ENCODE data around the gene MCAM.

MCAM gene

DNA sequence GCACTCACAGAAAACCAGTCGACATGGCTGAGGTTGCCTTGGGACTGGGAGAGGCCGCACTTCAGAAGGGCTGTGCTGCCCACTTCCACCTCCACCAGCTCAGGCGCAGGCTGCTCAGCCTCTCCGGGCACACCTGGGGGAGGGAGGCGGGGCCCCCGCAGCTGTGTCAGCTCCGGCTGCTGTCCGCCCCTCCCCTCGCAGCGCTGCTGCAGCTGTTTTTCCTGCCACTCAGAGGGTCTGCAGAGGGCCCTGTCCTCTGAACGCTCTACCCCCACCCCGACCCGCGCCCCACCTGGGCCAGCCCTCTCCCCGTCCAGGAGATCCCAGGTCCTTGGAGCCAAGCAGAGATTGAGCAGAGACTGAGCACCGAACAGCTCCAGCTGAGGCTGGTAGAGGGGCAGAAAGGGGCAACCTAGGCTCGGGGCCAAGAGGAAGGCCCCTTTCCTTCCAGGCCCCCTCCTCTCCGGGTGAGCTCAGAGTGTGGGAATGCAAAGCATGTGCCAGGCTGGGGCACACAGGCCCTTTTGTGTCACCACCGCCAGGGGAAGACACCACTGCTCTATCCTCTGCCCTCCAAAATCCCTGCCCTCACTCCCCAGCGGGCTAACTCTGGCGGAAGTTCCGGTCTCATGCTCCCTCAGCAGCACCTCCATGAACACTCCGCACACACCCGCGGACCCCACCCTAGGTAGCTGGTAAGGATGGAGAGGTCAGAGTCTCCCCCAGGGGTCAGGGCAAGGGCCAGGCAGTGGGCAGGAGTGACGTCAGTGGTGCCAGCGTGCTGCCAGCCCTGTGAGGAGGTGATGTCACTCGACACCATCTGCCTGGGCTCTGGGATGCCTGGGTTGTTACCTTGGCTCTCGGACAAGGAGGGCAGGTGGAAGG is 1.6 kb downstream of the MCAM start:
- Mint-ChIP-seq H3K4me1 (ENCODE audit: low read depth) (peaks cover 17% of the 10 kb centered on the region), H3K27ac (no peak overlapping the region), H3K4me3 (no peak overlapping the region), H3K36me3 (ENCODE audit: low read depth) (no peaks in the 10 kb centered on the region), H3K27me3 (peaks cover 69% of the 10 kb centered on the region), H3K9me3 (no peaks in the 10 kb centered on the region)
- intact Hi-C loops (cut with micrococcal nuclease), result no loop called here

DNA sequence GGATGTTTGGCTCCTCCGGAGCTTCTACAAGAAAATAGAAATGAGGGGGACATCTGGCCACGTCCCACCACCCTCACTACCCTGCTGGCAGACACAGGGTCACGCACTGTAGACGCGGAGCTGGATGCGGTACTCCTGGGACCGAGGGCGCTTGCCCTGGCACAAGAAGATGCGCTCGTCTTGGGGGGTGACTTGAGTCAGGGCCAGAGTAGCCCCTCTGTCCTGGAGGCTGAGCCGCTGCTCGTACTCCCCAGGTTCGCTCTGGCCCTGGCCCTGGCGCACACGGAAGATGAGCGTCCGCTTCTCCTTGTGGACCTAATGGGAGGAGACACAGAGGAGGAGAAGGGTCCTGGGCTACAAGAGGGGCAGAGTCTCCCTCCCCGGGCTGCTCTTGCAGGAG is 2.2 kb downstream of the MCAM start:
- H3K4me3 Mint-ChIP-seq, result no peak overlapping the region
- H3K36me3 Mint-ChIP-seq (ENCODE audit: low read depth), result peaks cover 3% of the 10 kb centered on the region
- H3K9me3 Mint-ChIP-seq, result no peaks in the 10 kb centered on the region
- intact Hi-C loops (cut with micrococcal nuclease), result no loop called here
- peaks cover 14% of the 10 kb centered on the region for H3K4me1 Mint-ChIP-seq (ENCODE audit: low read depth)
- H3K27ac Mint-ChIP-seq, result no peak overlapping the region
- H3K27me3 Mint-ChIP-seq, result peaks cover 63% of the 10 kb centered on the region

DNA sequence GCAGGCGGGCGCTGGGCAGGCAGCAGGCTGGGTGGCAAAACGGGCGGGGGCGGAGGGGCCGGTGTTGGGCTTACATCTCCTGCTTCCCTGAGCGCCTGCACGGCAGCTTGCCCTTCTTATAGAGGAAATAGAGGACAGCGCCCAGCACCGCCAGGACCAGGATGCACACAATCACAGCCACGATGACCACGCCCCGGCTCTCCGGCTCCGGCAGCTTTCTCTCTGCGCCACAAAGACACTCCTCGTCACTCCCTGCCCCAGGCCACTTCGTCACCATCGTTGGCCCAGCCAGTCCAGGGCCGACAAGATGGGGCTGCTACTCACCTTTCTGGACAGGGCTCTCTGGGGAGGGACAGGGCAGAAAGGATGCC is 6.3 kb downstream of the MCAM start:
- H3K4me1 Mint-ChIP-seq (ENCODE audit: low read depth), result peaks cover 10% of the 10 kb centered on the region
- peaks cover 24% of the 10 kb centered on the region for H3K27me3 Mint-ChIP-seq
- H3K27ac Mint-ChIP-seq, result no peak overlapping the region
- intact Hi-C loops (cut with micrococcal nuclease), result no loop called here
- H3K9me3 Mint-ChIP-seq, result no peaks in the 10 kb centered on the region
- peaks cover 40% of the 10 kb centered on the region for H3K36me3 Mint-ChIP-seq (ENCODE audit: low read depth)
- no peak overlapping the region for H3K4me3 Mint-ChIP-seq

DNA sequence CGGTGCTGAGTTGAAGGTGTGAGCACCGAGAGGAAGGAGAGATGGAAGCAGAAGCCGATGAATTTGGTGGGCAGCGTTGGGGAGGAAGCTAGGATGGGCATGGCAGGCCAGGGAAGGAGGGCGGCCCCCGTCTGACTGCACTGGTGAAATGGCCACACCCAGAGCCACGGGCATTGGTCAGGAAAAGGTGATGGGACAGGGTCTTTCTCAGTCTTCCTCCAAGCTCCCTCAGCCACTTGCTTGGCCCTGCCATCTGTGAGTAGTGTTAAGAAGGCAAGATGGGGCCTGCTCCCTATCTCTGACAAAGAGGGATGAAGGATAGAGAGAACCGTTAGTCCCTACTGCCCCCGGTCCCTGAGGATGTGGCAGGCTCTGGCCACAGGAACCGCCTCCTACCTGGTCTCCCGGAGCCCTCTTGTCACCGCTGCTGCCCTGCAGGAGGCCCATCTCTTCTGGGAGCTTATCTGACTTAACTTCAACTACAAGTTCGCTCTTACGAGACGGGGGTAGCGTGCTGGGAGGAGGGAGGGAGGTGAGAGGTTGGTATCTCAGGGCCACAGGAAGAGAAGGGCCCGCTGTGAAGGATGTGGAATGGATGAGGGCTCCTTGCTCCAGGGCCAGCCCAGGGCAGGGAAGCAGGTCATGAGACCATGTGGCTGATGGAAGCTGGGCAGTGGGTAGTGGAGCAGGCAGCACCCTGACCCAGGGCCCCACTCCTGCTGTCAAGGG is 6.8 kb downstream of the MCAM start:
- Mint-ChIP-seq H3K36me3 (ENCODE audit: low read depth) (peaks cover 46% of the 10 kb centered on the region), H3K9me3 (no peaks in the 10 kb centered on the region), H3K27me3 (peaks cover 18% of the 10 kb centered on the region), H3K27ac (no peak overlapping the region), H3K4me1 (ENCODE audit: low read depth) (peaks cover 4% of the 10 kb centered on the region), H3K4me3 (no peak overlapping the region)
- intact Hi-C loops (cut with micrococcal nuclease), result no loop called here

DNA sequence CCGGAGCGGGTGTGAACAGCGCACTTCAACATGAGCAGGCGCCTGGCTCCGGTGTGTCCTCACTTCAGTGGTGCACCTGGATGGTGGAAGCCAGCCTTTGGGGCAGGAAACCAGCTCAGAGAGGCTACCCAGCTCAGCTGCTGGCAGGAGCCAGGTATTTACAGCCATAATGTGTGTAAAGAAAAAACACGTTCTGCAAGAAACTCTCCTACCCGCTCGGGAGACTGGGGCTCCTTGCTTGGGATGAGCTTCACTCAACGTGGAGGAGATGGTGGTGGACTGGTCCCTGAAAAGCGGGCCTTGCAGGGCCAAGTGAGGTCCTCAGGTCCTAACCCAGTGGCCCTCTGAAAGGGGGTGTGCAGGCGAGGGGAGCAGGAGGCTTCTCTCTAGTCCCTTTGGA is 7.5 kb downstream of the MCAM start:
- H3K4me3 Mint-ChIP-seq, result no peak overlapping the region
- H3K36me3 Mint-ChIP-seq (ENCODE audit: low read depth), result peaks cover 53% of the 10 kb centered on the region
- no peak overlapping the region for H3K27ac Mint-ChIP-seq
- intact Hi-C loops (cut with micrococcal nuclease), result no loop called here
- H3K27me3 Mint-ChIP-seq, result peaks cover 11% of the 10 kb centered on the region
- no peaks in the 10 kb centered on the region for H3K9me3 Mint-ChIP-seq
- H3K4me1 Mint-ChIP-seq (ENCODE audit: low read depth), result peaks cover 4% of the 10 kb centered on the region

DNA sequence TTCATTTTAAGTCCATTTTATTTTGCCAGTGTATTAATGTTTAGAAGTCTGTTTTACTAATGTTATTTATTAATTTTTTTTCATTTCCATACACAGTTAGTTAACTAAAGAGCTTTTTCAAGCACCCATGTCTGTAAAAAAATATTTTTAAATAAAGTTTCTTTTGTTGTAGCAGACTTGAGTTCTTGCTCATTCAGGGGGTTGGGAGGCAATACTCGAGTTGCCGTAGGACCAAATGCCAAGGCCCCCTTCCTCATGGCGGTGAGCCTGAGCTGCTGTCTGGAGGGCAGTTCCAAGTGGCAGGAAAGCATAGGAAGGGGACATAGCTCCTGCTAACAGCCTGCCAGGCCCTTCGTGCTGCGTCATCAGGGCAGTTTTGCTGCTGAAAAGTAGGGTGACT is 9.0 kb downstream of the MCAM start:
- intact Hi-C loops (cut with micrococcal nuclease), result no loop called here

DNA sequence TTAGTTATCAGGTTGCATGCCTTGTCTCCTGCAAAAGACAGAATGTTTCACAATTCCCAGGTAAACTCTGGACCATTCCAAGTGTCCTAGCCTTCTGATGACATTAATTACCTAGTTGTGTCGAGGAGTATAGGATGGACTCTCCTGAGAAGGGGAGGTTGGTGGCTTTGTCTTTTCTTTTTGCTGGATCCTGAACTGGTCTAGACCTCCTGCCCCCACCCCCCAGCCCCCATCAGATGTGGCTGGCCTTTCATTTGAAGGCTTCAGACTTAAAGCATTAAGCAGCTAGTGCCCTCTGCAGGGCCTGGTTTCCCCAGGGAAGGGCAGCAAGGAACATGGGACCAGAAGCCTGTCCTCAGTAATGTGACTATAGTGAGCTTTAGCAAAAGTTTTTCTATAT is 9.7 kb downstream of the MCAM start:
- Mint-ChIP-seq H3K4me3 (no peak overlapping the region), H3K27ac (no peak overlapping the region), H3K27me3 (peaks cover 1% of the 10 kb centered on the region), H3K4me1 (ENCODE audit: low read depth) (peaks cover 4% of the 10 kb centered on the region), H3K9me3 (no peaks in the 10 kb centered on the region), H3K36me3 (ENCODE audit: low read depth) (peaks cover 75% of the 10 kb centered on the region)
- intact Hi-C loops (cut with micrococcal nuclease), result no loop called here

More for the DNA sequence above, 9.0 kb downstream of the MCAM start:
- Mint-ChIP-seq H3K27ac (no peak overlapping the region), H3K9me3 (no peaks in the 10 kb centered on the region), H3K27me3 (peaks cover 5% of the 10 kb centered on the region), H3K36me3 (ENCODE audit: low read depth) (peaks cover 67% of the 10 kb centered on the region), H3K4me3 (no peak overlapping the region), H3K4me1 (ENCODE audit: low read depth) (peaks cover 4% of the 10 kb centered on the region)

DNA sequence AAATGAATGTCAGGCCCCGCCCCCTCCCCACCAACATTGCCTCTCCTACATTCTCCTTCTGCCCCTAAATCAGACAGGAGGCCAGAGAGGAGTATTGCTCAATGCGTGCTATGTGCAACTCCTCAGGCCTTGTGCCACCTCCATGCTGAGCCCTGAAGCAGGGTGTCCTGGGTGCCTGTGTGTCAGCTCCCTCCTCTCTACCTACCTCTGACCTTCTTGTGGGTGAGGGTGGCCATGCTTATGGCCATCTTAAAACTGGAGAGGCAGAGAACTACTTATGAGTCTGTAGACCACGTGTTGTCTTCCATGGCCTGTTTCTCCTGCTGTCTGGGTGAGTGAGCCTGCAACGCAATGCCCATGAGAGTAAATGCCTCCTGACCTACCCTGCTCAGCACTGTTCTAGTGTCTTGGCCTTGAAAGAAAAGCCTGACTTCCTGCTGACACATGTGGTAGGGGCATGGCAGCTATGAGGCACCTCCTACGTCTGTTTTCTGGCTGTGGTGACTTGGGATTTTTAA is 10.5 kb downstream of the MCAM start:
- Mint-ChIP-seq H3K9me3 (no peaks in the 10 kb centered on the region), H3K4me1 (ENCODE audit: low read depth) (peaks cover 4% of the 10 kb centered on the region), H3K4me3 (no peak overlapping the region), H3K36me3 (ENCODE audit: low read depth) (peaks cover 83% of the 10 kb centered on the region), H3K27ac (no peak overlapping the region), H3K27me3 (no peaks in the 10 kb centered on the region)
- intact Hi-C loops (cut with micrococcal nuclease), result no loop called here

DNA sequence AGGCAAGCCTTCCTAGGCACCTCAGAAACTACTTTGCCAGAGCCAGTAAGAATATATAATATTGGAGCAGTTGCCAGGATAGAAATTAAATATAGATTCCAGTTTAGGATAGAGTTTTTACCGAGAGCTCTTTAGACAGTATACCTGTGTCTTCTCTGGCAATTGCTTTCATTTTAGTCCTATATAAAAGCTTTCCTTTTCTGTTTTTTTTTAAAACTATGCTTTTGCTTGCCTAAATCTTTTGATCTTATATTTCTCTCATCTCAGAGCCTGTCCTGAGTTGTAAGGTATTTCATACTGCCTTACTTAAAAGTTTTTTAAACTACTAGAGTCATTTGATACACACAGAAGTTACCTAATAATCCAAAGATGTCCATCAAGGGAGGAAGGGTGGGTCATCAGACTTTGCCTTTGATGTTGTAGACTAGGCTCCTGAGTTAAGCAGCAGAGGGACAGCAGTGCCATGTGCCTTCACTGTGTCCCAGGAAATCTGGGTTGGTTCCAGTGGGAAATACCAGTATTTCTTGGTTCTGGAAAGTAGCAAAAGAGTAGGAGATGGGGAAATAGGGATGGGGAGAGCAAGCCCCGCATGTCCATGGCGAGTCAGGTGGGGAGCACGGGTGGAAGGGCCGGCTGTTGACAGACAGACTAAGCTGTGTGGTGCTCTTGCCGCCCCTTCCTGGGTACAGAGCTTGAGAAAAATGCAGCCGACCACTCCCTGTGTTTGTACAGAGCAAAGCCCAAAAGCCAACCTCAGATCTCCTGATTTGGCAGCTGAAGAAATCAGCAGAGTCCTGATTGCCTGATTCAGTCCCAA is 11.2 kb downstream of the MCAM start:
- no peaks in the 10 kb centered on the region for H3K27me3 Mint-ChIP-seq
- intact Hi-C loops (cut with micrococcal nuclease), result no loop called here
- no peak overlapping the region for H3K4me3 Mint-ChIP-seq
- no peaks in the 10 kb centered on the region for H3K9me3 Mint-ChIP-seq
- no peak overlapping the region for H3K27ac Mint-ChIP-seq
- H3K4me1 Mint-ChIP-seq (ENCODE audit: low read depth), result peaks cover 4% of the 10 kb centered on the region
- H3K36me3 Mint-ChIP-seq (ENCODE audit: low read depth), result peaks cover 89% of the 10 kb centered on the region

DNA sequence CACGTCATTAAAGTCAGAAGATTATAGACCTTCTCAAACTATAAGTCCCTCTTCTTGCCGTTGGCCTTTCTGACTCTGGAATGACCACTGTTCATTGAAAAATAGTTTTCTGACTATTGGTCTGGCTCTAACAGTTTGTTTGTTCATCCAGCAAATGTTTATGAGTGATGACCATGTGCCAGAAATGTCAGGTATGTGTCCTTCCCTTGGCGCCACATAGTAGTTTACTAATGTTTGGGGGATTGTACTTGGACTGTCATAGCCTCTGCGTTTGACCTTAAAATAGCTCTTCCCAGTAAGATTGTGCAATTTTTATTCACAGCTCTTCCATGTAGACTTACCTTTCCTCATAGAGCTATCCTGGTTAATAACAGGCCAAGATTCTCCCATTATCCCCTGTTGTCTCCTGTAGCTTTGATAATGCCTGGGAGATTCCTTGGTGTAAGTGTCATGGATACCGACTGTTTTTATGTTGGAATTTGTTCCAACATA is 13.7 kb downstream of the MCAM start:
- H3K4me1 Mint-ChIP-seq (ENCODE audit: low read depth), result no peaks in the 10 kb centered on the region
- no peaks in the 10 kb centered on the region for H3K9me3 Mint-ChIP-seq
- peaks cover 97% of the 10 kb centered on the region for H3K36me3 Mint-ChIP-seq (ENCODE audit: low read depth)
- no peaks in the 10 kb centered on the region for H3K27me3 Mint-ChIP-seq
- no peak overlapping the region for H3K4me3 Mint-ChIP-seq
- H3K27ac Mint-ChIP-seq, result no peak overlapping the region
- intact Hi-C loops (cut with micrococcal nuclease), result no loop called here

DNA sequence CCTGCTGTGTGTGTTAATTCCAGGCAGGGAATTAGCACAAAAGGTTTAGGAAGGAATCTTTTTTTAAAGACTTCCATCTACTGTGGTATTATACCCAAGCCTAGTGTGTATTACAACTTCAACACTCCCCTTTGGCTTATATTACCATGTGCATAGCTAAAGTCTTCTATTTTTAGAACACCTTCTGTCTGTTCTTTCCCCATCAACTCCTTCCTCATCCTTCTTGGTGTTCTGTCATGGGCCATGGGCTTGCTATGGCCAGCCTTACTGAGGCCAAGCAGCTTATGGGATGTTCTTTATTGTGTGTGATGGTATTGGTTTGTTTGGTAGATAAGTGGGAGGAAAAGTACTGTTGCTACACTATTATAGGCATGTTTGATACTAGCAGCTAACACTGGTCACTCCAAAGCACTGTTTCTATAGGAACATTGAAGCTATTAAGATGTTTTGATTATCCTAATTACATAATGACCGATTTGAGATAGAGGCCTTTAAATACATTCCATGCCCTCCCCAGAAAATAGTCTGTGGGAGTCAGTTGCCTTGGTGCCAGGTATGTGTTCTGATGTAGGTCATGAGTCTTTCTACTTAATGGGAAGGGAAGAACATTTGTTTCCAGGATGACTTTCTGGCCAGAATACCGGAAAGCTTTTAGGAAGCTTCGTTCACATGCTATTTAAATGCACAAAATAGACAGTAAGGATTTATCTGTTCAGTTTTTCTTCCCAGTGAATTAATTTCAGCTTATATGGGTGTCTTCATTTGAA is 16.5 kb downstream of the MCAM start:
- H3K36me3 Mint-ChIP-seq (ENCODE audit: low read depth), result peaks cover 95% of the 10 kb centered on the region
- H3K4me3 Mint-ChIP-seq, result no peak overlapping the region
- no peaks in the 10 kb centered on the region for H3K27me3 Mint-ChIP-seq
- H3K9me3 Mint-ChIP-seq, result no peaks in the 10 kb centered on the region
- H3K4me1 Mint-ChIP-seq (ENCODE audit: low read depth), result no peaks in the 10 kb centered on the region
- no peak overlapping the region for H3K27ac Mint-ChIP-seq
- intact Hi-C loops (cut with micrococcal nuclease), result no loop called here

DNA sequence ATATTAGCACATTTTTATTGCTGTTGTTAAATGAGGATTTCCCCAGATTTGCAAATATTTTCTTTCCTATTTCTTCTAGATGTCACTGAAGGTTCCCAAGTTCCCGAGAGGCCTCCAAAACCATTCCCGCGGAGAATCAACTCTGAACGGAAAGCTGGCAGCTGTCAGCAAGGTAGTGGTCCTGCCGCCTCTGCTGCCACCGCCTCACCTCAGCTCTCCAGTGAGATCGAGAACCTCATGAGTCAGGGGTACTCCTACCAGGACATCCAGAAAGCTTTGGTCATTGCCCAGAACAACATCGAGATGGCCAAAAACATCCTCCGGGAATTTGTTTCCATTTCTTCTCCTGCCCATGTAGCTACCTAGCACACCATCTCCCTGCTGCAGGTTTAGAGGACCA is 17.5 kb downstream of the MCAM start:
- peaks cover 90% of the 10 kb centered on the region for H3K36me3 Mint-ChIP-seq (ENCODE audit: low read depth)

DNA sequence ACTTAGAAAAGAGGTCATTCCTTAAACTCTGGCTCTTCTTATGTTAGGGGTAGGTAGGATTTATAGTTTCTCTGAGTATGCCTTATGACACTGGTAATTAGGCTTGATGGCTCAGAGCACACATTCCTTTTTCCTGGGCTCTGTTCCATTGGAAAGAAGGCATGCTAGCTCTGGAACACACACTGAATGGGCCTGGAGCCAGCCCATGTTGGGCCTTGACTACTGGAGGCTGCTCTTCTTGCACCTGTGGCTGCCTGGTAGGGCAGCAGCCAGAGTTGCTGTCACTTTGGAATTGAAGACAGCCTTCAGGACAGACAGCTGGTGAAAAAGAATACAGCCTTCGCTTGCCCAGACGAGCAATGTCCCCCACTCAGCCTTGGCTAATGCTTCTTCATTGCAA is 18.2 kb downstream of the MCAM start:
- no peak overlapping the region for H3K4me3 Mint-ChIP-seq
- H3K9me3 Mint-ChIP-seq, result no peaks in the 10 kb centered on the region
- H3K27me3 Mint-ChIP-seq, result no peaks in the 10 kb centered on the region
- intact Hi-C loops (cut with micrococcal nuclease), result no loop called here
- H3K27ac Mint-ChIP-seq, result no peak overlapping the region
- peaks cover 85% of the 10 kb centered on the region for H3K36me3 Mint-ChIP-seq (ENCODE audit: low read depth)
- no peaks in the 10 kb centered on the region for H3K4me1 Mint-ChIP-seq (ENCODE audit: low read depth)

More for the DNA sequence above, 17.5 kb downstream of the MCAM start:
- H3K4me1 Mint-ChIP-seq (ENCODE audit: low read depth), result no peaks in the 10 kb centered on the region
- no peaks in the 10 kb centered on the region for H3K27me3 Mint-ChIP-seq
- H3K9me3 Mint-ChIP-seq, result no peaks in the 10 kb centered on the region
- intact Hi-C loops (cut with micrococcal nuclease), result no loop called here
- H3K27ac Mint-ChIP-seq, result no peak overlapping the region
- H3K4me3 Mint-ChIP-seq, result no peak overlapping the region

Measured in dendritic cell treated with granulocyte-macrophage colony-stimulating factor and Interleukin-4, amounts not matched to agents 40 ng/mL and 50 ng/mL, for 4 days (primary cell).